Prostate gland (tissue), 2 donors: ENCODE measurements around the gene DPYSL5.

ENCODE experiments used
- POLR2A ChIP-seq: fragments of 450-650 bp; IDR thresholded peaks from one replicate; pipeline ENCODE4 v1.6.1; 2016; ENCODE audit warnings: antibody characterized with exemption, mild to moderate bottlenecking
- TF ChIP-seq, protein P1 (sequence below), 4 experiments: fragments of 200-600 bp in 2 of 4; fragments of 450-650 bp in 2 of 4; sonication (generic) in 2 of 4; IDR thresholded peaks; 1 replicate in 3 of 4; 2 replicates in 1 of 4; pipeline ENCODE4 v1.5.1; 2016 to 2019; ENCODE audit warnings: antibody characterized with exemption in 4 of 4, mild to moderate bottlenecking in 2 of 4, moderate library complexity in 2 of 4

DNA sequence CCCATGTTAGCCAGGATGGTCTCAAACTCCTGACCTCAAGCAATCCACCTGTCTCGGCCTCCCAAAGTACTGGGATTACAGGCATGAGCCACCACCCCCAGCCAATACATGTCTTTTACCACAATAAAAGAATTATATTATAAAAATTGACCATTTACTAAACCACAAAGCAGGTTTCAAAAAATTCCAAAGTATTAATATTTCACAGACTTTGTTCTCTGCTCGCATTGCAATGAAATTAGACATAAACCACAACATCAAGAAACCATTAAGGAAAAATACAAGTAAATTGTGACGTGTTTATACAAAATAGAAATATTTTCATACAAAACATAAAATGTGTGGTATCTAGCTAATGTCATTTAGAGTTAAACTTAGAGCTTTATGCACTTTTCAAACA, 109.1 kb downstream of the DPYSL5 start:
- TF ChIP-seq, protein P1, sequence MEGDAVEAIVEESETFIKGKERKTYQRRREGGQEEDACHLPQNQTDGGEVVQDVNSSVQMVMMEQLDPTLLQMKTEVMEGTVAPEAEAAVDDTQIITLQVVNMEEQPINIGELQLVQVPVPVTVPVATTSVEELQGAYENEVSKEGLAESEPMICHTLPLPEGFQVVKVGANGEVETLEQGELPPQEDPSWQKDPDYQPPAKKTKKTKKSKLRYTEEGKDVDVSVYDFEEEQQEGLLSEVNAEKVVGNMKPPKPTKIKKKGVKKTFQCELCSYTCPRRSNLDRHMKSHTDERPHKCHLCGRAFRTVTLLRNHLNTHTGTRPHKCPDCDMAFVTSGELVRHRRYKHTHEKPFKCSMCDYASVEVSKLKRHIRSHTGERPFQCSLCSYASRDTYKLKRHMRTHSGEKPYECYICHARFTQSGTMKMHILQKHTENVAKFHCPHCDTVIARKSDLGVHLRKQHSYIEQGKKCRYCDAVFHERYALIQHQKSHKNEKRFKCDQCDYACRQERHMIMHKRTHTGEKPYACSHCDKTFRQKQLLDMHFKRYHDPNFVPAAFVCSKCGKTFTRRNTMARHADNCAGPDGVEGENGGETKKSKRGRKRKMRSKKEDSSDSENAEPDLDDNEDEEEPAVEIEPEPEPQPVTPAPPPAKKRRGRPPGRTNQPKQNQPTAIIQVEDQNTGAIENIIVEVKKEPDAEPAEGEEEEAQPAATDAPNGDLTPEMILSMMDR (IDR thresholded peaks at IDR 0.05): no peak
- TF ChIP-seq POLR2A: no peak
